HG03135 (cell line): ENCODE results near the gene CMBL.

ENCODE experiments used
- ATAC-seq: cut with Tn5 transposase; IDR thresholded peaks from one replicate; pipeline ENCODE4 v1.9.1; 2021; ENCODE audit warnings: mild to moderate bottlenecking, moderate library complexity; ENCODE audit not compliant: unreplicated experiment

The CMBL gene

GRCh38 chr5:10333154-10334006, 25.7 kb upstream of the CMBL start:
- no peak for ATAC-seq

DNA sequence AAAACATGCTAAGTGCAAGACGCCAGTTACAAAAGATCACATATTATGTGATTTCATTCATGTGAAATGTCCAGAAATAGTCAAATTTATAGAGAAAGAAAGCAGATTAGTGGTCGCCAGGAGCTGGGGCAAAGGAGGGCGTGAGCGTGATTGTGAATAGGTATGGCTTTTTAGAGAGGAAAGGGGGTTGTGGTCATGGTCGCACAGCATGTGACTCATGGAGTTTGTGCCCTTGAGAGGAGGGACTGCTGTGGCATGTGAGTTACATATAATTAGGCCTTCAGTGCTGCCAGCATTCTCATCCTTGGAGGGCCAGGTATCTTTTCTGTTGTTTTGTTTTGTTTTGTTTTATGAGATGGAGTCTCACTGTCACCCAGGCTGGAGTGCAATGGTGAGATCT, 24.6 kb upstream of the CMBL start:
- no peak for ATAC-seq

DNA sequence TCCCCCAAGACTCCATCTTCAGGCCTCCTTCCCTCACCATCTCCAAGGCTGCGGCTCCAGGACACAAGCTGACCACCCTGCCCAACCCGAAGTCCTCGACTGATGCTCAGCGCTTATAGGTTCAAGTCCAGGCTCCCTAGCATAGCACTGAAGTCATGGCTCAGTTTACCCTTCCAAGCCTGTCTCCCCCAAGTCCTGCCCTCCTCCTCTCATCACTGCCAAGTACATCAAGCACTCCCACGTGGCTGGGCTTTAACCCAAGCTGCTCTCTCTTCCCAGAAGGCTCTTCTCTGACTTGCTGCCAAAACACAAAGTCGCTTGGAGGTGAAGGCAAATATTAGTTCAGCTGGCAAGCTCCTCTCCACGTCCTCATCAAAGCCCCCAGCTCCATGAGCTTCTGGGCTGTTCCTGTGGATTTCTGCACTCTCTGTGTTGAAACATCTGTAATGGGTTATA, 23.7 kb upstream of the CMBL start:
- ATAC-seq: no peak

GRCh38 chr5:10330511-10331230, 23.0 kb upstream of the CMBL start:
- no peak for ATAC-seq

DNA sequence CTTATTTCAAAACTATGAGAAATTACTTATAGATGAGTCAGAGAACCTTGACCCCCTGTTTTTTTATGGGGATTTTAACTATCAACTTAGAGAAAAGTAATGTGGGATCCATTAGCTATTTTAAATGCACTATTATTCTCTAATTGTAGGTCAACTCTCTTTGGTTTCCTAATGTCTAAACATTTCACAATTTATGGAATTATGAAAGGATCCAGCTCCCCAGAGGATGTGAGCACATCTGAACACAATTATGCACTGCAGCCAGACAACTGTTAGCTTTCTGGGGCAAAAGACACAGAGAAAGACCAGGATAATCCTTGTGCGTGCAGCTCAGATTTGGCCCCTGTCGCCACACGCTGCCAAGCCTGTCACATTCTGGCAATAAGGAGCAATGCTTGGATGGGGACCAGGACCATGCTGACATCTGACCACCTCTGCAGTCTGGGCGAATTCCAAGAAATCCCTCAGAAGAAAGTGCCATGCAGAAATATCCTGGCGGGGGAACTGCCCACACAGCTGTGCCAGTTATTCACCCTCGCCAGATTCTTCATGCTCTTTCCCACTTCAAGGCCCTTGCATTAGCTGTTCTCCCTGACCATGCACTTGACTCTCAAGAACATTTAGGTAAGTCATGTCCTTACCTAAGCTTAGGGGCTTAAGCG, 22.2 kb upstream of the CMBL start:
- ATAC-seq: no peak

GRCh38 chr5:10329446-10329819, 21.7 kb upstream of the CMBL start:
- ATAC-seq: no peak

DNA sequence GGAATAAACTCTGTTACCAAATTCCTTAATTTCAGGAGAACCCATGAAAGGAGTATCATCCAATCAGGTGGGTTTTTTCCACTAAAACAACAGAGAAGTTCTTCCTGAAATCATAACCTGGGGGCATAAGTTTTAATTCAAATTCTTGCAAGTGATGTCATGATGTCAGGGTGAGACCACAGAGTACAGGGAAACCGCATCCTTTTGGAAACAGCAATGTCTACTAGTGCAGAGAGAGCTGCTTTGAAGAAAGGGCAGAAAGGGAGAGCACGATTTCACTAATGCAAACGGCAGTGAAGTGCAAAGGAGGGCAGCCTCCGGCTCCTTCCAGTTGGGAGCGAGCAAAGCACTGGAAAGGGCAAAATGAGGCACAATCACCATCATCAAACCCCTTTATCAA, 20.6 kb upstream of the CMBL start:
- ATAC-seq: no peak

DNA sequence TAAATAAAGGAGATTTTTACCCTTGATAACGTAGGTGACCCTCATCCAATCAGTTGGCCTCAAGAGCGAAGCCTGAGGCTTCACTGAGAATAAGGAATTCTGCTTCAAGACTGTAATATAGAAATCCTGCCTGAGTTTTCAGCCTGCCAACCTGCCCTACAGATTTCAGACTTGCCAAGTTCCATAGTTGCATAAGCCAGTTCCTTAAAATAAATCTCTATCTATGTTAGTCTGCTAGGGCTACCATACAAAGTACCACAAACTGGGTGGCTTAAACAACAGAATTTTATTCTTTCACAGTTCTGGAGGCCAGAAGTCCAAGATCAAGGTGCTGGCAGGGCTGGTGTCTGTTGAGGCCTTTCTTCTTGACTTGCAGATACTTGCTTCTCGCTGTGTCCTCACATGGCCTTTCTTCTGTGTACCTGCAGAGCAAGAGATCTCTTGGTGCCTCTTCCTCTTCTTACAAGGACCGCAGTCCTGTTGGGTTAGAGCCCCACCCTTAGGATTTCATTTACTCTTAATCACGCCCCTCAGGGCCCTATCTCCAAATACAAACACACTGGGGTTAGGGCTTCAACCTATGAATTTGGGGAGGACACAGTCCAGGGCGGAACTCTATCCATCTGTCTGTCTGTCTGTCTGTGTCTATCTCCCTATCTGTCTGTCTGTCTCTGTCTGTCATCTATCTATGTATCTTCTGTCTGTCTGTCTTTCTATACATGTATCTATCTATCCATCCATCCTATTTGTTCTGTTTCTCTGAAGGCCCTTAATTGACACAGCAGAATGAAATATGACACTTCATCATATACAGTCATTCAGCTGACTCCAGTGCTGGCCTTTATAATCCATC, 17.0 kb upstream of the CMBL start:
- no peak for ATAC-seq

GRCh38 chr5:10323588-10324488, 16.1 kb upstream of the CMBL start:
- ATAC-seq: no peak

GRCh38 chr5:10321882-10322281, 14.2 kb upstream of the CMBL start:
- ATAC-seq: no peak

DNA sequence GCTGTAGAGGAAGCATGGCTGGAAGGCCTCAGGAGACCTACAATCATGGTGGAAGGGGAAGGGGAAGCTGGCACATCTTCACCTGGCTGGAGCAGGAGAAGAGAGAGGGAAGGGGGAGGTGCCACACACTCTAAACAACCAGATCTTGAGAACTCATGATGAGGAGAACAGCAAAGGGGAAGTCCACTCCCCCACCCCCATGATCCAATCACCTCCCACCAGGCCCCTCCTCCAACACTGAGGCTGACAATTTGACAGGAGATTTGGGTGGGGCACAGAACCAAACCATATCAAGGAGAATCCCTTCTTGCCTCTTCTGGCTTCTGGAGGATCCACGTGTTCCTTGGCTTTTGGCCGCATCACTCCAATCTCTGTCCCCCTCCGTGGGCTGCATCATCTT, 13.1 kb upstream of the CMBL start:
- no peak for ATAC-seq

- no peak for ATAC-seq
Measured at GRCh38 chr5:10319202-10319851, 11.6 kb upstream of the CMBL start.

DNA sequence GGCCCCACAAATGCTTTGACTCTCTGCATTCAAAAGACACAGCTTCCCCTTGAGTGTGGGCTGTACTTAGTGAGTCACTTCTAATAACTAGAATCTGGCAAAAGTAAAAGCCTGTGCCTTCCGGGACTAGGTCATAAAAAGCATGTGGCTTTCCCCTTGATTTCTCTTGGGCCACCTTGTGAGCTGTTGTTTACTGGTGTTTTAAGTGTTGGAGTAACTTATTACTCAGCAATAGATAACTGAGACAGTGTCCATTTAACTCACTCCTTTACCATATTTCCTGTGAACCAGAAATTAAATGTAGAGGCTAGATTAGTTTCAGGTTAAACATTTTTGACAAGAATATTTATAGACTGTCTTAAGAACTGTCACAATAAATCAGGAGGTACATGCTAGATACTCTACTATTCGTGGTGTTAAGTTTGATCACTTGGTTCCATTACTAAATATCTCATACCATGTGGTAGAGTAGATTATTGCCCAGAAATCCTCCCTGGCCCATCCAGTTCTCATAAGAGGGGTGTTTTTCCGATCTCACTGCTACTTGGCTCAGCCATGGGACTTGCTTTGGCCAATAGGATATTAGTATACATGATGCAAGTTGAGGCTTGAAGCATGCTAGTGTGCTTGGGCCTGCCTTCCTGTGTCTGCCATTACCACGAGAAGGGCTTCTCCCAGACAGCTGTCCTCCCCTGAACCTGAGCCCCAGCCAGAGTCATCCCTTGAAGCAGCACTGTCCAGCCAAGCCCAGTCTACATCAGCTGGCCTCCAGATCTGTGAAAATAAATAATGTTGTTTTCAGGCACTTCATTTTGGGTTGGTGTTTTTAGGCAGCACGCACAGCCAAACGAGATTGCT, 10.4 kb upstream of the CMBL start:
- ATAC-seq: peak; percentile 71

- no peak for ATAC-seq
Measured at GRCh38 chr5:10315824-10316509, 8.3 kb upstream of the CMBL start.

DNA sequence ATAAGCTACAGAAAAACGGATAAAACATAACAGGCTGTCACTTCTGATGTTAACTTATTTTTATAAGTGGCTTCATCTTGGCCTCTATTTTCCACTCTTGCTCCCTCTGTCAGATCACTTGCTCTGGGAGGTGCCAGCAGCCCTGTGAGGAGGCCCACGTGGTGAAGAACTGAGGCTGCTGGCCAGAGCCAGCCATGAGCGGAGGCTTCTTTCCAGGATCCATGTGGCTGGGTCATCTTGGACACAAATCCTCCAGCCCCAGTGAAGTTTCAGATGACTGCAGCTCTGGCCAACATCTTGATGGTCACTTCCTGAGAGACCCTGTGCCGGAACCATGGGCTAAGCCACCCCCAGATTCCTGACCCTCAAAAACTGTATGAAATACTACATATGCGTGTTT, 7.5 kb upstream of the CMBL start:
- ATAC-seq: no peak

GRCh38 chr5:10311595-10312425, 4.1 kb upstream of the CMBL start:
- ATAC-seq: no peak
